Retinal pigment epithelial cell (primary cell): ENCODE results near the gene CDC6.
A peak's percentile ranks its signal among the peaks of the same experiment; 100 is the strongest.

Experiments
- DNase-seq: peaks from one replicate; pipeline ENCODE4 v3.0.0-alpha.2; 2010; ENCODE audit warnings: low read depth
- H3K4me3 ChIP-seq: 2 replicates; pipeline ENCODE4 v1.5.1; 2011; ENCODE audit warnings: mild to moderate bottlenecking, low read length, control low read depth, moderate library complexity
- TF ChIP-seq, protein P1 (sequence below): conservative IDR thresholded peaks from 2 replicates; pipeline ENCODE4 v1.5.1; 2011; ENCODE audit warnings: low read depth, low read length, control low read depth, inconsistent platforms

Gene CDC6

DNA sequence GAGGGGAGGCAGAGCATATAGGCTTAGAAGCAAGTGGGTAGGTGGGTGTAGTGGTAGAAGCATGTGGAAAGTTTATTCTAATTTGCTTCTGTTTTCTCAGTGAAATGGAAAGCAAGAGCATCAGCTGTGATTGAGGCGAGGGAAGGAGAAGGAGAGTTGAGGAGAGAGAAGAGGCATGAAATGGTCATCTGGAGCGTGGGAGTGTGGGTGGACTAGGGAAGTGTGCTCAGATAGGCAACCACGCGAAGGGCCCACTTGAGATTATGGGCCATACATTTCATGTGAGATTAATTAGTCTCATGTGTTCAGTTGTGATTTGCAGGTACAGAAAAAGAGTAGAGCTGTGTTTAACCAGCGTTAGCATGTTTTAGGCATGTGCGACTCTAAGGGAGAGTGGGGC, 20.8 kb upstream of the CDC6 start:
- H3K4me3 ChIP-seq = no peak overlapping the region
- DNase-seq = no peak
- TF ChIP-seq, protein P1, sequence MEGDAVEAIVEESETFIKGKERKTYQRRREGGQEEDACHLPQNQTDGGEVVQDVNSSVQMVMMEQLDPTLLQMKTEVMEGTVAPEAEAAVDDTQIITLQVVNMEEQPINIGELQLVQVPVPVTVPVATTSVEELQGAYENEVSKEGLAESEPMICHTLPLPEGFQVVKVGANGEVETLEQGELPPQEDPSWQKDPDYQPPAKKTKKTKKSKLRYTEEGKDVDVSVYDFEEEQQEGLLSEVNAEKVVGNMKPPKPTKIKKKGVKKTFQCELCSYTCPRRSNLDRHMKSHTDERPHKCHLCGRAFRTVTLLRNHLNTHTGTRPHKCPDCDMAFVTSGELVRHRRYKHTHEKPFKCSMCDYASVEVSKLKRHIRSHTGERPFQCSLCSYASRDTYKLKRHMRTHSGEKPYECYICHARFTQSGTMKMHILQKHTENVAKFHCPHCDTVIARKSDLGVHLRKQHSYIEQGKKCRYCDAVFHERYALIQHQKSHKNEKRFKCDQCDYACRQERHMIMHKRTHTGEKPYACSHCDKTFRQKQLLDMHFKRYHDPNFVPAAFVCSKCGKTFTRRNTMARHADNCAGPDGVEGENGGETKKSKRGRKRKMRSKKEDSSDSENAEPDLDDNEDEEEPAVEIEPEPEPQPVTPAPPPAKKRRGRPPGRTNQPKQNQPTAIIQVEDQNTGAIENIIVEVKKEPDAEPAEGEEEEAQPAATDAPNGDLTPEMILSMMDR = no peak

DNA sequence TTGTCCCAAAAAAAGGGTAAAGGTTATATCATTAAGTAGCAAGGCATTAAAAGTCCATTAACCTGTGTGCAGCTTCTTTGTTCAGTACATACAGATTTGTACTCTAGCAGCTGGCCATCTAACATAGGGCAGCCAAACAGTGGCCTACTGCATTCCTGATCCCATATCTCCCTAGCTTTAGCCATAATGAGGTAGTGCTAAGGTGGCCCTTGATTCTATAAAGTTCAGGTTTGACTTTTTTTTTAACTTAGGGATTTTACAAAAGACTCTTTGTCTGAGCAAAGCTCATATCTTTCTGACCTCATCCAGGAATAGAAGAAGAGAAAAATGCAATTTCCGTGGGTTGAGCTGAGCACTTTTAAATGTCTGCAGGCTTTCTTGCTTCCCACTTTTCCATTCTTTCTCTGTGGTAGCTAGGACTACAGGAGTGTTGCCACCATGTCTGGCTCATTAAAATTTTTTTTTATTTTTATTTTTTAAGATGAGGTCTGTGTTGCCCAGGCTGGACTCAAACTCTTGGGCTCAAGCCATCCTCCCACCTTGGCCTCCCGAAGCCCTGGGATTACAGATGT, 19.5 kb upstream of the CDC6 start:
- DNase-seq = no peak
- no peak overlapping the region for H3K4me3 ChIP-seq
- TF ChIP-seq, protein P1 = no peak

DNA sequence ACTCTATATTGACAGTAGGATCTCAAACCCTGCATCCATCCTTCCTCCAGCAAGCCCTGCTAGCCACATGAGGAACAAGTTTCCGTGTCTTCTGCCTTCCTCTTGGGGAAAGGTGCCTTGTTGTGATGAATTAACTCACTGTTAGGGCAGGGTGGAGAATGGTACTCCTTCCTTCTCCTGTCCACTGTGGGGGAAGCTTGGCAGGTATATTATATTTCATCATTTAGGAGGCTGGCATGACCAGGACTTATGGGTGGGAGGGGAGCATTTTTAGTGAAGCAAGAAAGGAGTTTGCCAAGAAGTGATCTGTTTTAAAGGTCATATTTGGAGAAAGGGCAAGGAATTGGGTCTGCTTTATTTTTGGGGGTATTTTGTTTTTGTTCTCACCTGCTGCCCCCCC, 9.3 kb upstream of the CDC6 start:
- no peak for DNase-seq
- no peak overlapping the region for H3K4me3 ChIP-seq
- TF ChIP-seq, protein P1 = no peak

DNA sequence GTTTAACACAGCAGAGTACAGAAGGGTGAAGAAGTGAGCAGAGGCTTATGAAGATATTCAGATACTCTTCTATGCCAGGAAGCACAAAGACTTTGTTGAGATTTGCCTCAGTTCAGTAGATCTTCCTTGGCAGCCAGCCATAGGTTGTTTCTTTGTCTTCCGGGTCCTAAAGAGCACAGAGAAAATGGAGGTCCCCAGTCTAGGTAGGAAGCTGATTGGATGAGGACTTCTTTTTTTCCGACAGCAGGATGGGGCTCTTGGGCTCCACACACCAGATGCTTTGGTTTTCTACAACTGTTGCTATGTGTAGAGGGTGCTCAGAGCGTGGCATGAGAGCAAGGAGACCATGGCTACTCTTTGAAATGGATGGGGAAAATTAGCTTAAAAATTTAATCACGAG, 8.3 kb upstream of the CDC6 start:
- H3K4me3 ChIP-seq = no peak overlapping the region
- TF ChIP-seq, protein P1 = no peak
- no peak for DNase-seq

DNA sequence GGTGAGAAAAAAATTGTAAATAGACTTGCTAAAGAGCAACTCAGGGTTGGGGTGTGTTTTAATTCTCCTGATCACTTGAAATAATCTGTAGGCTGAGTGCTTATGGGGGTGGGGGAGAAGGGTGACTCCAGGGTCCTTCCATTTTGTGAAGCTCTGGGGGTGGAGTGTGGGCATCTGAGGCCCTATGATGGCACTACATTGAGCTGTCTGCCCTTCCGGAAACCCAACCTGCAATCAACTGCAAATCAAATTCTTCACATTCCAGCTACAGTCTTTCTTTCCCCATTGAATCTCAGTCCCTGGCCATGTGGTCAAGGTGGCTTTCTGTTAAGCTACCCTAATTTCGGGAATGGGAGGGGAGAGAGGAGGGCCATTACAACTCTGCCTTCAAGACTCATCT, 6.0 kb upstream of the CDC6 start:
- no peak overlapping the region for H3K4me3 ChIP-seq
- TF ChIP-seq, protein P1 = no peak
- DNase-seq = no peak

DNA sequence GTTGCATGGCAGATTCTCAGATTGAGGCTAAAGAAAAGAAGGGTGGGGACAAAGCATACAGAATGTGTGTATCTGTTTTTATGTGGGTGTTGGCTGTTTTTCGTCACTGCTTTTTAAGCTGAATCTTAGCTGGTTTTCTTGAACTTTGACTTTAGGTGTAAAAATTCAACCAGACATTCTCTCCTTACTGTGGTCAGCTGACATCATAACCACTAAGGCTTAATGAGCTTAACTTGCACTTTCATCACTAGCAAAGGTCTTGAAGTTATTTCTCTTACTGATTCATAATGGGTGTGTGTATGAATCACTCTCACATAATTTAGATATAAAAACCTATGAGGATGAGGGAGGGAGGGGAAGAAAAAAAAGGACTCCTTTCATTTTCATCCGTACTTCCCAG, 4.0 kb upstream of the CDC6 start:
- TF ChIP-seq, protein P1 = no peak
- H3K4me3 ChIP-seq = peak overlapping the region; percentile 12
- peak; percentile 97 for DNase-seq

DNA sequence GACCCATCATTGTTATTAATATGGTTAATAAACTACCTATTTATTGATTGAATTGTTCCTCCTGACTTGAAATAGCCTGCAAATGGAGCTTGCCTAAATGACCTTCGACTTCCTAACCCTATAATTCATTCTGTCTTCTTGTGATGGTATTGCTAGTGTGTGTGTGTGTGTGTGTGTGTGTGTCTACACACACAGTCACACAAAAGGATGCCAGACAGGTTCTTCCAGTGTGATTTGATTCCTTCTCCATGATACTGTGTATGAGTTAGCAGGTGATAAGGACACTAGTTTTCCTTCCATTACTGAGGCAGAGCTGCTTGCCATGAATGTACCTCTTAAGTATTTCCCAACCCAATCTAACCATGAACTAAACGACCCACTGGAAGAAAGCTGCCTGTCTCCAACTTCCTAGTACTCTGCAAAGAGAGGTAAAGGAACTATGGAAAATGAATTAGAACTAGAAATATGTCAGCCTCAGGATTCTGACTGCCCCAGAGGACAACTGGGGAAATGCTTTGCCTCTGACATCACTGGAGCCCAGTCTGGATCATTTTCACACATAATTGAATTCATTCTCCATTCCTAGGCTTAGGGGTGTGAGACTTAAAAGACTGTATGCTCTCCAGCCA, 3.5 kb upstream of the CDC6 start:
- TF ChIP-seq, protein P1 = peak; percentile 43
- peak overlapping the region; percentile 12 for H3K4me3 ChIP-seq
- peak; percentile 81 for DNase-seq
